Chondrocyte (in vitro differentiated cells): ENCODE measurements around the gene RAMACL. TPM values are rescaled to one million over a fixed set of nuclear protein-coding genes. Genes with fewer than 3 reads are reported as not detected.

Experiments used
- DNase-seq: peaks from one replicate; pipeline ENCODE4 v3.0.0; 2021; ENCODE audit warnings: mixed read lengths, low spot score
- H3K27ac Mint-ChIP-seq: one replicate; pipeline ENCODE4 v1.8.0; 2021; ENCODE audit warnings: mild to moderate bottlenecking, moderate library complexity, mixed read lengths; ENCODE audit not compliant: unreplicated experiment
- H3K27me3 Mint-ChIP-seq: 2 replicates; pipeline ENCODE4 v1.8.0; 2021; ENCODE audit warnings: low read depth, mixed read lengths
- H3K36me3 Mint-ChIP-seq: 2 replicates; pipeline ENCODE4 v1.8.0; 2021; ENCODE audit warnings: low read depth, mixed read lengths
- H3K4me1 Mint-ChIP-seq: 2 replicates; pipeline ENCODE4 v1.8.0; 2021; ENCODE audit warnings: low read depth, mild to moderate bottlenecking, mixed read lengths
- H3K4me3 Mint-ChIP-seq: one replicate; pipeline ENCODE4 v1.8.0; 2021; ENCODE audit warnings: mild to moderate bottlenecking, moderate library complexity, mixed read lengths; ENCODE audit not compliant: unreplicated experiment
- H3K9me3 Mint-ChIP-seq: 2 replicates; pipeline ENCODE4 v1.8.0; 2021; ENCODE audit warnings: low read depth, mixed read lengths
- total RNA-seq: library from RNA; stranded (reverse); gene quantifications from 3 replicates; pipeline ENCODE4 v1.2.1, GENCODE V29; 2021
- TF ChIP-seq, protein P1 (sequence below): fragments of 200-600 bp; sonication (generic); IDR thresholded peaks from 2 replicates; pipeline ENCODE4 v1.5.0; 2021; ENCODE audit warnings: antibody characterized with exemption, mild to moderate bottlenecking, moderate library complexity

Gene RAMACL
- total RNA-seq, 1 donor from 2014 or later = 1.7 TPM

DNA sequence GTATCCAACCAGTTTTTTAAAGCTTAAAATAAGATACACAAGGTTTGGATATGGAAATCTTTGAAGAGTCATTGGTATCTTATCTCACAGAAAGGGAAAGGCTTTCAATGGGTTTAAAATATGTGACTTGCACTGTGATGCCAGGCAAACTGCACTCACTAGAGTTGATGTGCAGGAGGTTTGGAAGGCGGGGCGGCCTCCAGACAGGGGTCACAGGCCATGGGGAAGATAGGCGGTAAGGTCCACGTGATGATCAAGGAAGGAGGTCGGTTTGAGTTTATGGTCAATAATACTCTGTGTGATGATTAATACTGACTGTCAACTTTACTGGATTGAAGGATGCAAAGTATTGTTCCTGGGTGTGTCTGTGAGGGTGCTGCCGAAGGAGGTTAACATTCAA lies 9.5 kb upstream of the RAMACL start:
- no peaks in the 10 kb centered on the region for H3K27me3 Mint-ChIP-seq
- TF ChIP-seq, protein P1, sequence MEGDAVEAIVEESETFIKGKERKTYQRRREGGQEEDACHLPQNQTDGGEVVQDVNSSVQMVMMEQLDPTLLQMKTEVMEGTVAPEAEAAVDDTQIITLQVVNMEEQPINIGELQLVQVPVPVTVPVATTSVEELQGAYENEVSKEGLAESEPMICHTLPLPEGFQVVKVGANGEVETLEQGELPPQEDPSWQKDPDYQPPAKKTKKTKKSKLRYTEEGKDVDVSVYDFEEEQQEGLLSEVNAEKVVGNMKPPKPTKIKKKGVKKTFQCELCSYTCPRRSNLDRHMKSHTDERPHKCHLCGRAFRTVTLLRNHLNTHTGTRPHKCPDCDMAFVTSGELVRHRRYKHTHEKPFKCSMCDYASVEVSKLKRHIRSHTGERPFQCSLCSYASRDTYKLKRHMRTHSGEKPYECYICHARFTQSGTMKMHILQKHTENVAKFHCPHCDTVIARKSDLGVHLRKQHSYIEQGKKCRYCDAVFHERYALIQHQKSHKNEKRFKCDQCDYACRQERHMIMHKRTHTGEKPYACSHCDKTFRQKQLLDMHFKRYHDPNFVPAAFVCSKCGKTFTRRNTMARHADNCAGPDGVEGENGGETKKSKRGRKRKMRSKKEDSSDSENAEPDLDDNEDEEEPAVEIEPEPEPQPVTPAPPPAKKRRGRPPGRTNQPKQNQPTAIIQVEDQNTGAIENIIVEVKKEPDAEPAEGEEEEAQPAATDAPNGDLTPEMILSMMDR = no peak
- no peak for DNase-seq
- peak overlapping the region; percentile 96 for H3K27ac Mint-ChIP-seq
- no peaks in the 10 kb centered on the region for H3K9me3 Mint-ChIP-seq
- no peak overlapping the region for H3K4me3 Mint-ChIP-seq
- H3K36me3 Mint-ChIP-seq = peaks cover 8% of the 10 kb centered on the region
- peaks cover 86% of the 10 kb centered on the region for H3K4me1 Mint-ChIP-seq

DNA sequence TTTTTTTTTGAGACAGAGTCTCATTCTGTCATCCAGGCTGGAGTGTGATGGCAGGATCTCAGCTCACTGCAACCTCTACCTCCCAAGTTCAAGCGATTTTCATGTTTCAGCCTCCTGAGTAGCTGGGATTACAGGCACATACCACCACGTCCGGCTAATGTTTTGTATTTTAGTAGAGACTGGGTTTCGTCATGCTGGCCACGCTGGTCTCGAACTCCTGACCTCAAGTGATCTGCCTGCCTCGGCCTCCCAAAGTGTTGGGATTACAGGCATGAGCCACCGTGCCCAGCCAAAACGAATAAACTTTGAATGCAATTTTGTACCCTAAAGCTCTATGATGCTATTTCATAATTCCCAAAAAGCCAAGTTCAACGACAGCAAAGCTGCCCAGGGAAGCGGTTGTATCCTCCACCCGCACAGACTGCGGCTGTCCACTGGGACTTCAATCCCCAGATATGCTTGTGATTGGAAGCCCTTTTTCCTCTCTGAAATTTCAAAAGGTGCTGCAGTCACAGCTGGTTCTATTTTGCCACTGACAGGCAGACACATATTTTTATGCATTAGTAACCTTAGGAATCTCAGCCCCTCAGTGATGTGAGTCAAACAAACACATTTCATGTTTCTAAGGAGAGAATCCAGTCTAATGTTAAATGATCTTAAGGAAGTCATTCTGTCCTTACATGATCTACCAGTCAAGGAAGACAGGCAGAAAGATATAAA lies 8.7 kb upstream of the RAMACL start:
- DNase-seq = no peak
- TF ChIP-seq, protein P1 = no peak
- Mint-ChIP-seq H3K4me1 (peaks cover 85% of the 10 kb centered on the region), H3K36me3 (peaks cover 8% of the 10 kb centered on the region), H3K4me3 (peak overlapping the region; percentile 44), H3K9me3 (no peaks in the 10 kb centered on the region), H3K27me3 (no peaks in the 10 kb centered on the region), H3K27ac (peak overlapping the region; percentile 96)

DNA sequence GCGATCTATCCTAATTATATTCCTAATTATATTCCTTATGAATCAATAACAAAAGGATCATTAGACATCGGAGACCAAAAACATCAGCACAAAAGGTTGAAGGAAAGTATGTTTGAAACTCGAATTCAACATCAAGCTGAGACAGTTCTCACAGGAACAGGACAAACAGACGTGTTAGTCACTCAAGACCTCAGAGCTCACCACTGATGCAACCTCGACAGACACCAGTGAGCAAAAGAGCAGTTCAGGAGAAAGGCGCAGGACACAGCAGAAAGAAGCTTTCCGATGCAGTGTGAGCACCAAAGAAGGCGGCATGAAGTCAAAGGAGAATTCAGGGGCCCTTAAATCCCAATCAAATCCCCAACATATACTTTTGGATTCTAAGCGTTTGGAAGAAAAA lies 6.3 kb upstream of the RAMACL start:
- H3K27ac Mint-ChIP-seq = peak overlapping the region; percentile 98
- no peaks in the 10 kb centered on the region for H3K27me3 Mint-ChIP-seq
- TF ChIP-seq, protein P1 = no peak
- peaks cover 8% of the 10 kb centered on the region for H3K36me3 Mint-ChIP-seq
- H3K4me3 Mint-ChIP-seq = no peak overlapping the region
- H3K4me1 Mint-ChIP-seq = peaks cover 86% of the 10 kb centered on the region
- no peak for DNase-seq
- H3K9me3 Mint-ChIP-seq = no peaks in the 10 kb centered on the region

DNA sequence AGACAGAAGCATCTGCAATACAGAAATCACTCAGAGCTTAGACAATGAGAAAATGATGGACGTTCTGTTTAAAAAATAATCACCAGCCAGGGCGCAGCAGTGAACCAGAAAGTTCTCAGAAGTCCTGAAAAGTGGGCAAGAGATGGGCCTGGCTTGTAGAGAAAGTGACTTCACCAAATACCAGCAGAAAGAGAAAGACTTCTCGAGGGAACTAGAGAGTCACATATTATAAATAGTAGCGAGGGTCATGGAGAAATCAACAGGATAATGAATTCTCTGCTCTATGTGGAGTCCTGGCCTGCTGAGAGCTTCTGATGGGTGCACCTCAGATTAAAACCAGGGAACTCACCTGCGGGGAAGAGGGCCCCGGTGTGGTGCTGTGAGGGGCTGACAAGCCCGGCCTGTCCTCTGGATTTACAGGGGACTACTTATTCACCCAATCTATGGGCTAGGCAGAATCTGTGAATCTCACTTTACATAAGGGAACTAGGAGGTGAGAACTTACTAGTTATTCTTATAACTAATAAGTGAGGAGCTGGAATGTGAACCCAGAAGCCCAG lies 5.6 kb upstream of the RAMACL start:
- H3K27me3 Mint-ChIP-seq = no peaks in the 10 kb centered on the region
- no peak for DNase-seq
- TF ChIP-seq, protein P1 = no peak
- H3K4me1 Mint-ChIP-seq = peaks cover 86% of the 10 kb centered on the region
- H3K9me3 Mint-ChIP-seq = no peaks in the 10 kb centered on the region
- peaks cover 7% of the 10 kb centered on the region for H3K36me3 Mint-ChIP-seq
- no peak overlapping the region for H3K4me3 Mint-ChIP-seq
- peak overlapping the region; percentile 98 for H3K27ac Mint-ChIP-seq

DNA sequence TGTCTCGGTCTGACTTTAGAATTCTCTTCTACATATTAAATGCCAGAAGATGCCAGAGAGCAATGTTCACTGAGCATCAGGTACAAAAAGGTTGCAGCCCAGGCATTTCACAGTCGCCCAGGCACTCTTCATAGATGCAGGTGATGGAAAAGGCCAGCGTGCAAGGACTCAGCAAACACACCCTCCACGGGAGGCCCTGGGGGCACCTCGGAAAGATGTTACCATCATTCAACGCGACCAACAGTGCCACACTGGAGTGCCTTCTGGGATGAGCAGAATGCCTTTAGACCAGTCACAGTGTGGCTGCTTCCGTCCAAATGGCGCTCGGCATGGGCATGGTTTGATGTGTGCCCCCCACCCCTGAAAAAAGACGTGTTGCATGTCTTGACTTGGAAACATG lies 4.5 kb upstream of the RAMACL start:
- no peak overlapping the region for H3K4me3 Mint-ChIP-seq
- H3K4me1 Mint-ChIP-seq = peaks cover 86% of the 10 kb centered on the region
- TF ChIP-seq, protein P1 = no peak
- H3K9me3 Mint-ChIP-seq = no peaks in the 10 kb centered on the region
- no peak for DNase-seq
- H3K36me3 Mint-ChIP-seq = peaks cover 2% of the 10 kb centered on the region
- peak overlapping the region; percentile 98 for H3K27ac Mint-ChIP-seq
- H3K27me3 Mint-ChIP-seq = no peaks in the 10 kb centered on the region
